ENCODE measurements around the gene DYNC1LI2. TPM values are rescaled to one million over a fixed set of nuclear protein-coding genes. Genes with fewer than 3 reads are reported as not detected.
A peak's percentile ranks its signal among the peaks of the same experiment; 100 is the strongest.
"Not testable (repeated sequence)": the region's sequence is repeated elsewhere in the genome, so short reads cannot be mapped to it uniquely, and the experiment has no call there.

DYNC1LI2 gene
- total RNA-seq (2014; rRNA removed; shearing (Covaris generic)) = 131 and 158 TPM in 2 replicates

GRCh38 chr16:66751303-66751991 is at the start of gene DYNC1LI2:
DYNC1LI2 (minus strand) TSS chr16:66751609; CDS start chr16:66751591, 18 bp downstream.
- Histone ChIP-seq H3K36me3 (peaks cover 38% of the 10 kb centered on the region), H3K4me3 (peak within 1 kb of the TSS; percentile 99), H3K27ac (peak within 1 kb of the TSS; percentile 84), H3K4me1 (peaks cover 11% of the 10 kb centered on the region; the same call in 1 of the 2 replicates), H3K27me3 (no peaks in the 10 kb centered on the region), H3K9me3 (replicated peaks) (no peaks in the 10 kb centered on the region)
- peak; percentile 87 to 89 for DNase-seq

- peaks cover 34% of the 10 kb centered on the region for H3K36me3 ChIP-seq
- H3K4me1 ChIP-seq = 0 out of 2 replicates have a peak, but pooled peaks cover 2% of the 10 kb centered on the region
- no peak overlapping the region for H3K4me3 ChIP-seq
- H3K27me3 ChIP-seq = no peaks in the 10 kb centered on the region
- H3K27ac ChIP-seq = no peak overlapping the region
- no peak for DNase-seq
- H3K9me3 ChIP-seq (replicated peaks) = no peaks in the 10 kb centered on the region
Measured at GRCh38 chr16:66800856-66801255, 49.4 kb upstream of the DYNC1LI2 start.

GRCh38 chr16:66798161-66798560 is 46.8 kb upstream of the DYNC1LI2 start:
- Histone ChIP-seq H3K36me3 (peaks cover 8% of the 10 kb centered on the region), H3K4me3 (no peak overlapping the region), H3K4me1 (no peaks in the 10 kb centered on the region), H3K27ac (no peak overlapping the region), H3K9me3 (replicated peaks) (no peaks in the 10 kb centered on the region), H3K27me3 (no peaks in the 10 kb centered on the region)
- no peak for DNase-seq

GRCh38 chr16:66793984-66794383 is 42.6 kb upstream of the DYNC1LI2 start:
- not testable (repeated sequence) for DNase-seq; H3K27me3 ChIP-seq; H3K9me3 ChIP-seq (replicated peaks); H3K27ac ChIP-seq; H3K4me3 ChIP-seq; H3K36me3 ChIP-seq; H3K4me1 ChIP-seq

- no peak for DNase-seq
- Histone ChIP-seq H3K36me3 (no peaks in the 10 kb centered on the region), H3K4me1 (no peaks in the 10 kb centered on the region)
Measured at GRCh38 chr16:66790130-66790733, 38.8 kb upstream of the DYNC1LI2 start.

GRCh38 chr16:66787427-66787826 is 36.0 kb upstream of the DYNC1LI2 start:
- no peaks in the 10 kb centered on the region for H3K4me1 ChIP-seq
- no peaks in the 10 kb centered on the region for H3K36me3 ChIP-seq
- no peak overlapping the region for H3K27ac ChIP-seq
- no peaks in the 10 kb centered on the region for H3K27me3 ChIP-seq
- H3K4me3 ChIP-seq = no peak overlapping the region
- DNase-seq = no peak
- H3K9me3 ChIP-seq (replicated peaks) = no peaks in the 10 kb centered on the region

More at GRCh38 chr16:66790130-66790733, 38.8 kb upstream of the DYNC1LI2 start:
- Histone ChIP-seq H3K9me3 (replicated peaks) (no peaks in the 10 kb centered on the region), H3K4me3 (no peak overlapping the region), H3K27me3 (no peaks in the 10 kb centered on the region), H3K27ac (no peak overlapping the region)

GRCh38 chr16:66786551-66786950 is 35.1 kb upstream of the DYNC1LI2 start:
- Histone ChIP-seq H3K4me3 (no peak overlapping the region), H3K4me1 (no peaks in the 10 kb centered on the region), H3K27me3 (no peaks in the 10 kb centered on the region), H3K36me3 (no peaks in the 10 kb centered on the region), H3K9me3 (replicated peaks) (no peaks in the 10 kb centered on the region), H3K27ac (no peak overlapping the region)
- DNase-seq = no peak

- H3K36me3 ChIP-seq = no peaks in the 10 kb centered on the region
- H3K4me3 ChIP-seq = no peak overlapping the region
- no peaks in the 10 kb centered on the region for H3K4me1 ChIP-seq
- H3K27me3 ChIP-seq = no peaks in the 10 kb centered on the region
- no peaks in the 10 kb centered on the region; the same call in 1 of the 2 replicates for H3K9me3 ChIP-seq (replicated peaks)
- DNase-seq = no peak
- no peak overlapping the region for H3K27ac ChIP-seq
Measured at GRCh38 chr16:66776457-66776856, 25.0 kb upstream of the DYNC1LI2 start.

- peaks cover 3% of the 10 kb centered on the region; the same call in 1 of the 2 replicates for H3K27me3 ChIP-seq
- H3K4me3 ChIP-seq = no peak overlapping the region
- H3K27ac ChIP-seq = no peak overlapping the region
- H3K9me3 ChIP-seq (replicated peaks) = no peaks in the 10 kb centered on the region; the same call in 1 of the 2 replicates
- no peaks in the 10 kb centered on the region for H3K36me3 ChIP-seq
- no peak for DNase-seq
- H3K4me1 ChIP-seq = no peaks in the 10 kb centered on the region
Measured at GRCh38 chr16:66774981-66775380, 23.6 kb upstream of the DYNC1LI2 start.

GRCh38 chr16:66758086-66758485 is 6.7 kb upstream of the DYNC1LI2 start:
- Histone ChIP-seq H3K27me3 (no peaks in the 10 kb centered on the region), H3K27ac (no peak overlapping the region), H3K4me3 (no peak overlapping the region), H3K36me3 (no peaks in the 10 kb centered on the region), H3K9me3 (replicated peaks) (no peaks in the 10 kb centered on the region), H3K4me1 (no peaks in the 10 kb centered on the region)
- DNase-seq = no peak

GRCh38 chr16:66754819-66755218 is 3.4 kb upstream of the DYNC1LI2 start:
- H3K4me1 ChIP-seq = peaks cover 10% of the 10 kb centered on the region; the same call in 1 of the 2 replicates
- no peaks in the 10 kb centered on the region for H3K9me3 ChIP-seq (replicated peaks)
- no peak overlapping the region for H3K27ac ChIP-seq
- no peaks in the 10 kb centered on the region for H3K27me3 ChIP-seq
- no peak overlapping the region for H3K4me3 ChIP-seq
- no peak for DNase-seq
- peaks cover 7% of the 10 kb centered on the region for H3K36me3 ChIP-seq

GRCh38 chr16:66754211-66754610 is 2.8 kb upstream of the DYNC1LI2 start:
- no peaks in the 10 kb centered on the region for H3K9me3 ChIP-seq (replicated peaks)
- H3K4me3 ChIP-seq = no peak overlapping the region
- no peak for DNase-seq
- H3K4me1 ChIP-seq = peaks cover 11% of the 10 kb centered on the region; the same call in 1 of the 2 replicates
- no peak overlapping the region for H3K27ac ChIP-seq
- H3K27me3 ChIP-seq = no peaks in the 10 kb centered on the region
- H3K36me3 ChIP-seq = peaks cover 14% of the 10 kb centered on the region

- no peak overlapping the region for H3K27ac ChIP-seq
- no peak overlapping the region for H3K4me3 ChIP-seq
- no peaks in the 10 kb centered on the region for H3K9me3 ChIP-seq (replicated peaks)
- DNase-seq = no peak
- H3K36me3 ChIP-seq = peaks cover 24% of the 10 kb centered on the region
- no peaks in the 10 kb centered on the region for H3K27me3 ChIP-seq
- H3K4me1 ChIP-seq = peaks cover 11% of the 10 kb centered on the region; the same call in 1 of the 2 replicates
Measured at GRCh38 chr16:66752958-66753357, 1.5 kb upstream of the DYNC1LI2 start.

- H3K36me3 ChIP-seq = peaks cover 29% of the 10 kb centered on the region
- no peaks in the 10 kb centered on the region for H3K27me3 ChIP-seq
- H3K9me3 ChIP-seq (replicated peaks) = no peaks in the 10 kb centered on the region
- no peak overlapping the region for H3K27ac ChIP-seq
- peaks cover 11% of the 10 kb centered on the region; the same call in 1 of the 2 replicates for H3K4me1 ChIP-seq
- no peak overlapping the region; the same call in 1 of the 2 replicates for H3K4me3 ChIP-seq
- DNase-seq = no peak
Measured at GRCh38 chr16:66752379-66752778, 970 bp upstream of the DYNC1LI2 start.

GRCh38 chr16:66751992-66752322 is 548 bp upstream of the DYNC1LI2 start:
- Histone ChIP-seq H3K27me3 (no peaks in the 10 kb centered on the region), H3K4me3 (peak overlapping the region; percentile 99), H3K27ac (peak overlapping the region; percentile 7; the same call in 1 of the 2 replicates), H3K36me3 (peaks cover 33% of the 10 kb centered on the region), H3K4me1 (peaks cover 11% of the 10 kb centered on the region; the same call in 1 of the 2 replicates), H3K9me3 (replicated peaks) (no peaks in the 10 kb centered on the region)
- no peak for DNase-seq

All from SJCRH30 (cell line).